ENCODE data around the gene TIMM22.
"Not testable (repeated sequence)": the region's sequence is repeated elsewhere in the genome, so short reads cannot be mapped to it uniquely, and the experiment has no call there.

TIMM22 gene

GRCh38 chr17:996554-997344 is at the start of gene TIMM22:
Gene TIMM22, plus strand, starts transcription at chr17:997129. Its CDS starts 14 bp downstream, at chr17:997143.
- Histone ChIP-seq H3K27me3 (ENCODE audit: control insufficient read depth, insufficient read depth, low read length) (peaks cover 5% of the 10 kb centered on the region; the same call in 1 of the 2 replicates), H3K36me3 (ENCODE audit: control insufficient read depth, insufficient read depth, low read length) (peaks cover 27% of the 10 kb centered on the region), H3K4me1 (ENCODE audit: control insufficient read depth, insufficient read depth, low read length) (no peaks in the 10 kb centered on the region), H3K9me3 (ENCODE audit: control insufficient read depth, insufficient read depth, low read length) (no peaks in the 10 kb centered on the region), H3K9ac (ENCODE audit: low read depth, low read length) (peak within 1 kb of the TSS; percentile 88), H3K4me3 (ENCODE audit: low read depth, low read length) (peak within 1 kb of the TSS; percentile 99), H3K27ac (ENCODE audit: low read depth, low read length) (peak within 1 kb of the TSS; percentile 94)

DNA sequence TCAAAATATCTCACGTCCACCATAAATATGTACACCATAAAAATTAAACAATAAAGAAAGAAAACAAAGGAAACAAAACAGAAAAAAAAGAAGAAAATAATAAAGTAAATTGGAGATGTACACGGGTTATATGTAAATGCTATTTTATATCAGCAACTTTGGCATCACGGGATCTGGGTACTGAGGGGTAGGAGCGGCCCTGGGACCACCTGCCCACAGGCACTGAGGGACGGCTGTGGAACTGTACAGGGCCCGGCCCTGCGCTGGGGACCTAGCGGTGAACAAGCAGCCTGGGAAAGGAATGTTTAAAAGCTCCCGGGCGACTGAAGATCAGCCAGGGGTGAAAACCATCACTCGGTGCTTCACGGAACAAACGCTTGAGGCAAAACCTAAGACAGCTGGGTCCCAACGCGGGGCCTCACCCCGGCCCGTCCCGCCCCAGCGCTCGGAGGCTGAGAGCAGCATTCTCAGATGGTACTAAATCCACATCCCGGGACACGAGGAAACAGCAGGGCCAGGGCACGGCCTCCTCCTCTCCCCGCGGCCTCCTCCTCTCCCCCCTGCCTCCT is 48.6 kb upstream of the TIMM22 start:
- no peaks in the 10 kb centered on the region for H3K27me3 ChIP-seq (ENCODE audit: control insufficient read depth, insufficient read depth, low read length)
- H3K9me3 ChIP-seq (ENCODE audit: control insufficient read depth, insufficient read depth, low read length), result no peaks in the 10 kb centered on the region
- no peak overlapping the region for H3K4me3 ChIP-seq (ENCODE audit: low read depth, low read length)
- no peak overlapping the region for H3K9ac ChIP-seq (ENCODE audit: low read depth, low read length)
- H3K36me3 ChIP-seq (ENCODE audit: control insufficient read depth, insufficient read depth, low read length), result peaks cover 6% of the 10 kb centered on the region; the same call in 1 of the 2 replicates
- H3K4me1 ChIP-seq (ENCODE audit: control insufficient read depth, insufficient read depth, low read length), result peaks cover 33% of the 10 kb centered on the region
- no peak overlapping the region for H3K27ac ChIP-seq (ENCODE audit: low read depth, low read length)

GRCh38 chr17:949623-950303 is 47.2 kb upstream of the TIMM22 start:
- H3K27ac ChIP-seq (ENCODE audit: low read depth, low read length), result peak overlapping the region; percentile 98
- H3K27me3 ChIP-seq (ENCODE audit: control insufficient read depth, insufficient read depth, low read length), result no peaks in the 10 kb centered on the region
- H3K36me3 ChIP-seq (ENCODE audit: control insufficient read depth, insufficient read depth, low read length), result peaks cover 6% of the 10 kb centered on the region; the same call in 1 of the 2 replicates
- peaks cover 28% of the 10 kb centered on the region for H3K4me1 ChIP-seq (ENCODE audit: control insufficient read depth, insufficient read depth, low read length)
- no peaks in the 10 kb centered on the region for H3K9me3 ChIP-seq (ENCODE audit: control insufficient read depth, insufficient read depth, low read length)
- H3K4me3 ChIP-seq (ENCODE audit: low read depth, low read length), result peak overlapping the region; percentile 41
- peak overlapping the region; percentile 79 for H3K9ac ChIP-seq (ENCODE audit: low read depth, low read length)

- H3K9ac ChIP-seq (ENCODE audit: low read depth, low read length), result peak overlapping the region; percentile 80
Observed at GRCh38 chr17:951325-952132, 45.4 kb upstream of the TIMM22 start.

DNA sequence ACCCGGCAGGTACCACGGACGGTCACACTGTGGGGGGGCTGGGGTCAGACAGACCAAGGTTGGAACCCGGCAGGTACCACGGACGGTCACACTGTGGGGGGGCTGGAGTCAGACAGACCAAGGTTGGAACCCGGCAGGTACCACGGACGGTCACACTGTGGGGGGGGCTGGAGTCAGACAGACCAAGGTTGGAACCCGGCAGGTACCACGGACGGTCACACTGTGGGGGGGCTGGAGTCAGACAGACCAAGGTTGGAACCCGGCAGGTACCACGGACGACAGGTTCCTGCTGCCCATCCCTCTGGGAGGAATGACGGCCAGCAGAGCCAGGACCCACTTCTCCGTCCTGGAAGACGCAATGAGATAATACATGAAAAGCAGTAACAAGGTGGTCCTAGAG is 44.3 kb upstream of the TIMM22 start:
- not testable (repeated sequence) for H3K36me3 ChIP-seq (ENCODE audit: control insufficient read depth, insufficient read depth, low read length); H3K27me3 ChIP-seq (ENCODE audit: control insufficient read depth, insufficient read depth, low read length); H3K9me3 ChIP-seq (ENCODE audit: control insufficient read depth, insufficient read depth, low read length); H3K9ac ChIP-seq (ENCODE audit: low read depth, low read length); H3K4me3 ChIP-seq (ENCODE audit: low read depth, low read length); H3K27ac ChIP-seq (ENCODE audit: low read depth, low read length)
- peaks cover 29% of the 10 kb centered on the region for H3K4me1 ChIP-seq (ENCODE audit: control insufficient read depth, insufficient read depth, low read length)

More at GRCh38 chr17:951325-952132, 45.4 kb upstream of the TIMM22 start:
- no peaks in the 10 kb centered on the region for H3K9me3 ChIP-seq (ENCODE audit: control insufficient read depth, insufficient read depth, low read length)
- peak overlapping the region; percentile 98 for H3K27ac ChIP-seq (ENCODE audit: low read depth, low read length)
- H3K4me3 ChIP-seq (ENCODE audit: low read depth, low read length), result peak overlapping the region; percentile 36
- H3K27me3 ChIP-seq (ENCODE audit: control insufficient read depth, insufficient read depth, low read length), result no peaks in the 10 kb centered on the region
- peaks cover 29% of the 10 kb centered on the region for H3K4me1 ChIP-seq (ENCODE audit: control insufficient read depth, insufficient read depth, low read length)
- peaks cover 6% of the 10 kb centered on the region; the same call in 1 of the 2 replicates for H3K36me3 ChIP-seq (ENCODE audit: control insufficient read depth, insufficient read depth, low read length)

GRCh38 chr17:953767-954166 is 43.2 kb upstream of the TIMM22 start:
- H3K4me1 ChIP-seq (ENCODE audit: control insufficient read depth, insufficient read depth, low read length), result peaks cover 24% of the 10 kb centered on the region

GRCh38 chr17:954431-955164 is 42.3 kb upstream of the TIMM22 start:
- Histone ChIP-seq H3K36me3 (ENCODE audit: control insufficient read depth, insufficient read depth, low read length) (no peaks in the 10 kb centered on the region), H3K9ac (ENCODE audit: low read depth, low read length) (no peak overlapping the region), H3K9me3 (ENCODE audit: control insufficient read depth, insufficient read depth, low read length) (no peaks in the 10 kb centered on the region), H3K4me3 (ENCODE audit: low read depth, low read length) (no peak overlapping the region), H3K4me1 (ENCODE audit: control insufficient read depth, insufficient read depth, low read length) (peaks cover 24% of the 10 kb centered on the region), H3K27ac (ENCODE audit: low read depth, low read length) (peak overlapping the region; percentile 36), H3K27me3 (ENCODE audit: control insufficient read depth, insufficient read depth, low read length) (no peaks in the 10 kb centered on the region)

More at GRCh38 chr17:953767-954166, 43.2 kb upstream of the TIMM22 start:
- Histone ChIP-seq H3K27me3 (ENCODE audit: control insufficient read depth, insufficient read depth, low read length) (no peaks in the 10 kb centered on the region), H3K27ac (ENCODE audit: low read depth, low read length) (no peak overlapping the region), H3K9ac (ENCODE audit: low read depth, low read length) (no peak overlapping the region), H3K4me3 (ENCODE audit: low read depth, low read length) (no peak overlapping the region), H3K36me3 (ENCODE audit: control insufficient read depth, insufficient read depth, low read length) (no peaks in the 10 kb centered on the region), H3K9me3 (ENCODE audit: control insufficient read depth, insufficient read depth, low read length) (no peaks in the 10 kb centered on the region)

- Histone ChIP-seq H3K4me1 (ENCODE audit: control insufficient read depth, insufficient read depth, low read length) (peaks cover 9% of the 10 kb centered on the region), H3K9me3 (ENCODE audit: control insufficient read depth, insufficient read depth, low read length) (no peaks in the 10 kb centered on the region), H3K4me3 (ENCODE audit: low read depth, low read length) (no peak overlapping the region), H3K27me3 (ENCODE audit: control insufficient read depth, insufficient read depth, low read length) (no peaks in the 10 kb centered on the region), H3K36me3 (ENCODE audit: control insufficient read depth, insufficient read depth, low read length) (no peaks in the 10 kb centered on the region), H3K27ac (ENCODE audit: low read depth, low read length) (no peak overlapping the region), H3K9ac (ENCODE audit: low read depth, low read length) (no peak overlapping the region)
Observed at GRCh38 chr17:956905-957304, 40.0 kb upstream of the TIMM22 start.

DNA sequence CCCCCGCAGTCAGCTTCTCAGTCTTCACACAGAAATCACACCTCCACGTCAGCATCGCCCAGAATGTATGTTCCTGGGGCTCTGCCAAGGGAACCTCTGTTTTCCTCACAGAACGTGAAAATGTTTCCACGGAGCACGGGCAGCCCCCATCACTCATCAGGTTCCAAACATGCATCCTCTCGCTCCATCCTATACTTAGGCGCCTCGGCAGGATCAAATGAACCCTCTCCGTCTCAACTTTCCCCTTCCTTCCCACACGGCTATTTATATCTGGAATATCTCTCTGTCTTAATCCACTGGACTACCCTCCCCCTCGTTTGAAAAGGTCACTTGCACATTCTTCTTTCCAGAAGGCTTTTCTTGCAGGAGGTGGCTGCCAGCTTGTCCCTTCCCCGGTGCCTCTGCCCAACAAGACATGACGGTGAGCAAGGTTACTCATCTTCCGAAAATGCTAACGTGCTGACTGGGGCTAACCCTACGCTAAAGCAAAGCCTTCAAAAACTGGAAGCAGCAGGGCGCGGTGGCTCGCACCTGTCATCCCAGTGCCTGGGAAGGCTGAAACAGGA is 39.0 kb upstream of the TIMM22 start:
- no peak overlapping the region for H3K27ac ChIP-seq (ENCODE audit: low read depth, low read length)
- no peaks in the 10 kb centered on the region for H3K27me3 ChIP-seq (ENCODE audit: control insufficient read depth, insufficient read depth, low read length)
- peaks cover 16% of the 10 kb centered on the region for H3K4me1 ChIP-seq (ENCODE audit: control insufficient read depth, insufficient read depth, low read length)
- H3K36me3 ChIP-seq (ENCODE audit: control insufficient read depth, insufficient read depth, low read length), result no peaks in the 10 kb centered on the region
- H3K9me3 ChIP-seq (ENCODE audit: control insufficient read depth, insufficient read depth, low read length), result no peaks in the 10 kb centered on the region
- no peak overlapping the region for H3K9ac ChIP-seq (ENCODE audit: low read depth, low read length)
- H3K4me3 ChIP-seq (ENCODE audit: low read depth, low read length), result no peak overlapping the region

Data from HUES48 (cell line).